Kidney epithelial cell (primary cell): Measurements from ENCODE around the gene REN. TPM values are rescaled to one million over a fixed set of nuclear protein-coding genes. Genes with fewer than 3 reads are reported as not detected.

Experiments used
- DNase-seq: peaks from one replicate; pipeline ENCODE4 v3.0.0-alpha.2; 2010; ENCODE audit warnings: low read depth
- H3K27me3 ChIP-seq: 2 replicates; pipeline ENCODE4 v1.6.0; 2011; ENCODE audit warnings: low read length; ENCODE audit not compliant: control insufficient read depth, insufficient read depth
- H3K36me3 ChIP-seq: 2 replicates; pipeline ENCODE4 v1.5.1; 2011; ENCODE audit warnings: low read length; ENCODE audit not compliant: control insufficient read depth, insufficient read depth
- H3K4me3 ChIP-seq: 2 replicates; pipeline ENCODE4 v1.5.1; 2011; ENCODE audit warnings: low read depth, mild to moderate bottlenecking, control low read depth, low read length
- CTCF ChIP-seq: IDR thresholded peaks from 2 replicates; pipeline ENCODE4 v1.5.1; 2011; ENCODE audit warnings: mild to moderate bottlenecking, moderate library complexity, low read length, control low read depth, inconsistent platforms; ENCODE audit not compliant: insufficient read depth, poor library complexity, severe bottlenecking
- total RNA-seq: library from RNA; depleted of rRNA; stranded (reverse); fragments of >200 nt; gene quantifications from 2 replicates; pipeline ENCODE4 v1.2.3, GENCODE V29; 2015

The REN gene
- total RNA-seq, 1 donor from 2014 or later, result 5.2 TPM

DNA sequence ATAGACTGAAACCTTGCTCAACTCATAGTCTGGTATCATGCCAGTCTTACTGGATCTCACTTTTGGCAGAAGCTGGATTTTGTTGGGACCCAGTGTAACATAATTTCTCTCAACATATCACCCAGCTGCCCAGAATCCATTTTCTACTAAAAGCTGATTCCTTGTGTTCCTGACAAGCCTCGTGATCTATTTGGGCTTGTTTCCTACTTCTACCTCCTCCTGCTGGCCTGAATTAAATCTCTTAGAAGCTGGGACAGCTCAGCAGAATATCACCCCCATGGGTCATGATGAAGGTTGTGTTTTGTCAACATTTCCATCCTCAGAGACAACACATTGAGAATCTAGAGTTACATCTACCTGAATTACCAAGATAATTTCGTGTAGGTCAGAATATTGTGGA lies 40.0 kb upstream of the REN start:
- TF ChIP-seq CTCF, result no peak
- Histone ChIP-seq H3K4me3 (no peak overlapping the region), H3K27me3 (no peaks in the 10 kb centered on the region), H3K36me3 (no peaks in the 10 kb centered on the region)
- DNase-seq, result no peak

DNA sequence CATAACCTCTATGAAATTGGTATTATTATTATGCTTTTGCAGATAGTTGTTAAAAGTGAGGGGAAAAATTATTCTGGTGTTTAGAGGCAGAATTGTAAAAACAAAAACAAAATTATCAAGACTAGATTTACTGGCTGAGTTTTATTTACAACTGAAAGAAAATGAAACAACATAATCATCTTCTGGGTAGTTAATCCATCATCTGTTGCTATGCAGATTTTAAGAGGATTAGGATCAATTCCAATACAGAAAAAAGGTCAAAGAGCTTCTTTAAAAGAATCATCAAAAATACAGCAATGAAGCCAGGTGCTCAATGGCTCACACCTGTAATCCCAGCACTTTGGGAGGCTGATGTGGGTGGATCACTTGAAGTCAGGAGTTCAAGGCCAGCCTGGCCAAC lies 39.3 kb upstream of the REN start:
- H3K36me3 ChIP-seq, result no peaks in the 10 kb centered on the region
- DNase-seq, result no peak
- no peak for TF ChIP-seq CTCF
- H3K4me3 ChIP-seq, result no peak overlapping the region
- H3K27me3 ChIP-seq, result no peaks in the 10 kb centered on the region

GRCh38 chr1:204204944-204205343 lies 38.8 kb upstream of the REN start:
- no peak for DNase-seq
- no peaks in the 10 kb centered on the region for H3K27me3 ChIP-seq

GRCh38 chr1:204203206-204203767 lies 37.1 kb upstream of the REN start:
- TF ChIP-seq CTCF, result no peak
- no peak overlapping the region for H3K4me3 ChIP-seq
- DNase-seq, result no peak
- no peaks in the 10 kb centered on the region for H3K27me3 ChIP-seq
- no peaks in the 10 kb centered on the region for H3K36me3 ChIP-seq

More at GRCh38 chr1:204204944-204205343, 38.8 kb upstream of the REN start:
- no peak for TF ChIP-seq CTCF
- no peak overlapping the region for H3K4me3 ChIP-seq
- no peaks in the 10 kb centered on the region for H3K36me3 ChIP-seq

DNA sequence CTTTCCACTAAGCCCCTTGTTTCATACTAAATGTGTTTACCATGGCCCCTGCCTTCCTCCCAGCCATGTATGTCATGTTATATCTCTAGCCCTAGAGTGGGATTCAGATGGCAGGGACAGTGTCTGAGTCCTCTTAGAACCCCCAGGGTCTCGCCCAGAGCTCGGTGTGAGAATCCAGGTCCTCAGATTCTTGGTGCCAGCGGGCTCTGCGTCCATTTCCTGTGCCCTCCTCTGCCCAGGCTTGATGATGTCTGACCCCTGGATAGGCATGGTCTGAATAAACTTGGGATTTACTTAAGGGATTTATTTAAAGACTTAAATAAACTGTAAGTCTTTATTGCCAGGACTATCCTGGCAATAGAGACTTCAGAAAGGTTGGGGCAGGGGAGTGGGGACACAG lies 36.3 kb upstream of the REN start:
- Histone ChIP-seq H3K4me3 (no peak overlapping the region), H3K36me3 (no peaks in the 10 kb centered on the region), H3K27me3 (no peaks in the 10 kb centered on the region)
- no peak for DNase-seq
- TF ChIP-seq CTCF, result no peak

GRCh38 chr1:204201348-204202040 lies 35.4 kb upstream of the REN start:
- H3K27me3 ChIP-seq, result no peaks in the 10 kb centered on the region
- no peak overlapping the region for H3K4me3 ChIP-seq
- H3K36me3 ChIP-seq, result no peaks in the 10 kb centered on the region
- TF ChIP-seq CTCF, result no peak
- no peak for DNase-seq
